GM18498 (cell line): ENCODE measurements around the gene MRPS27.

Source experiments
- ATAC-seq: cut with Tn5 transposase; IDR thresholded peaks from one replicate; pipeline ENCODE4 v1.9.1; 2021; ENCODE audit warnings: mild to moderate bottlenecking, moderate library complexity; ENCODE audit not compliant: unreplicated experiment

Gene MRPS27

GRCh38 chr5:72326306-72326649, 6.2 kb upstream of the MRPS27 start:
- ATAC-seq, result no peak

GRCh38 chr5:72325566-72326305, 5.7 kb upstream of the MRPS27 start:
- no peak for ATAC-seq

GRCh38 chr5:72324189-72324825, 4.3 kb upstream of the MRPS27 start:
- no peak for ATAC-seq

- peak; percentile 2 for ATAC-seq
Measured at GRCh38 chr5:72319435-72319975, 535 bp downstream of the MRPS27 start.

GRCh38 chr5:72314571-72315172, 5.4 kb downstream of the MRPS27 start:
- no peak for ATAC-seq

GRCh38 chr5:72313141-72313540, 6.9 kb downstream of the MRPS27 start:
- ATAC-seq, result no peak

GRCh38 chr5:72308853-72309191, 11.2 kb downstream of the MRPS27 start:
- ATAC-seq, result no peak

- peak; percentile 91 for ATAC-seq
Measured at GRCh38 chr5:72307968-72308852, 11.8 kb downstream of the MRPS27 start.

GRCh38 chr5:72307573-72307967, 12.5 kb downstream of the MRPS27 start:
- ATAC-seq, result no peak

- ATAC-seq, result no peak
Measured at GRCh38 chr5:72305194-72306142, 14.6 kb downstream of the MRPS27 start.

GRCh38 chr5:72302171-72302570, 17.9 kb downstream of the MRPS27 start:
- ATAC-seq, result no peak

- peak; percentile 65 for ATAC-seq
Measured at GRCh38 chr5:72301557-72301956, 18.5 kb downstream of the MRPS27 start.

- no peak for ATAC-seq
Measured at GRCh38 chr5:72300590-72301339, 19.3 kb downstream of the MRPS27 start.

- ATAC-seq, result no peak
Measured at GRCh38 chr5:72298711-72299110, 21.3 kb downstream of the MRPS27 start.

GRCh38 chr5:72298136-72298535, 21.9 kb downstream of the MRPS27 start:
- peak; percentile 43 for ATAC-seq

GRCh38 chr5:72296256-72296655, 23.8 kb downstream of the MRPS27 start:
- ATAC-seq, result no peak

GRCh38 chr5:72295539-72295938, 24.5 kb downstream of the MRPS27 start:
- no peak for ATAC-seq

- no peak for ATAC-seq
Measured at GRCh38 chr5:72294473-72294872, 25.6 kb downstream of the MRPS27 start.

GRCh38 chr5:72293495-72294055, 26.5 kb downstream of the MRPS27 start:
- no peak for ATAC-seq
